T-cell (primary cell): Measurements from ENCODE around the gene ZNF225. TPM values are rescaled to one million over a fixed set of nuclear protein-coding genes. Genes with fewer than 3 reads are reported as not detected.

ENCODE experiments used
- ATAC-seq, 4 experiments: fragments of 200-7000 bp in 3 of 4; fragments of 150-1000 bp in 1 of 4; cut with Tn5 transposase; replicated peaks in 1 of 4; 1 replicate in 3 of 4; 2 replicates in 1 of 4; pipeline ENCODE4 v1.10.0; 2021; ENCODE audit warnings: moderate library complexity in 3 of 4, mild to moderate bottlenecking in 2 of 4, moderate number of reproducible peaks in 1 of 4
- CTCF ChIA-PET, 2 donors: fragments of 300-600 bp; sonication (Branson Sonifier 250); formaldehyde crosslinking; loops; one replicate each; lab custom pipeline; 2022; ENCODE audit warnings: antibody characterized with exemption in 2 of 2; lab: Charles Lee
- POLR2A ChIA-PET, 2 donors: fragments of 300-600 bp; sonication (Branson Sonifier 250); formaldehyde crosslinking; loops; one replicate each; lab custom pipeline; 2022; ENCODE audit warnings: antibody characterized with exemption in 2 of 2; lab: Charles Lee
- DNase-seq, 35 experiments: peaks; one replicate each; pipeline versions ENCODE4 v3.0.0 to v3.0.0-alpha.2; 2013 to 2023
- H3K27ac ChIP-seq: one replicate; pipeline ENCODE4 v1.5.1; 2013; ENCODE audit warnings: low read length
- H3K27me3 ChIP-seq, 2 experiments: replicated peaks in 1 of 2; 1 replicate in 1 of 2; 2 replicates in 1 of 2; pipeline versions ENCODE4 v1.6.1 to v1.7.0; 2013; ENCODE audit warnings: low read length in 1 of 2, mixed read lengths in 1 of 2; ENCODE audit not compliant: control insufficient read depth in 2 of 2, insufficient read depth in 2 of 2; ENCODE audit errors: extremely low read depth in 1 of 2
- H3K36me3 ChIP-seq, 2 donors: 1 replicate in 1 of 2; 2 replicates in 1 of 2; pipeline versions ENCODE4 v1.6.1 to v1.7.0; 2013; ENCODE audit warnings: low read length in 1 of 2; ENCODE audit not compliant: control insufficient read depth in 2 of 2, insufficient read depth in 1 of 2; ENCODE audit errors: extremely low read depth in 1 of 2
- H3K4me1 ChIP-seq, 2 experiments: 1 replicate in 1 of 2; 2 replicates in 1 of 2; pipeline versions ENCODE4 v1.6.1 to v1.7.0; 2013; ENCODE audit warnings: low read length in 2 of 2, mixed read lengths in 1 of 2; ENCODE audit not compliant: insufficient read depth in 2 of 2, control insufficient read depth in 1 of 2; ENCODE audit errors: extremely low read depth in 1 of 2
- H3K4me3 ChIP-seq, 2 donors: 1 replicate in 1 of 2; 2 replicates in 1 of 2; pipeline versions ENCODE4 v1.5.1 to v1.7.0; 2013; ENCODE audit warnings: mild to moderate bottlenecking in 2 of 2, low read length in 1 of 2, moderate library complexity in 1 of 2; ENCODE audit not compliant: control insufficient read depth in 1 of 2; ENCODE audit errors: extremely low read depth in 1 of 2
- H3K9me3 ChIP-seq: 2 replicates; pipeline ENCODE4 v1.7.0; 2013
- H3K27ac Mint-ChIP-seq, 2 donors: one replicate each; pipeline ENCODE4 v1.8.0; 2020 to 2021; ENCODE audit warnings: mild to moderate bottlenecking in 2 of 2, mixed read lengths in 2 of 2
- H3K27me3 Mint-ChIP-seq, 2 donors: one replicate each; pipeline ENCODE4 v1.8.0; 2021 to 2022; ENCODE audit warnings: mixed read lengths in 2 of 2
- H3K36me3 Mint-ChIP-seq: one replicate; pipeline ENCODE4 v1.8.0; 2021; ENCODE audit warnings: mixed read lengths
- H3K4me1 Mint-ChIP-seq, 3 donors: one replicate each; pipeline ENCODE4 v1.8.0; 2020 to 2022; ENCODE audit warnings: mixed read lengths in 3 of 3, mild to moderate bottlenecking in 1 of 3
- H3K4me3 Mint-ChIP-seq, 3 donors: one replicate each; pipeline ENCODE4 v1.8.0; 2020 to 2022; ENCODE audit warnings: mild to moderate bottlenecking in 3 of 3, mixed read lengths in 3 of 3, moderate library complexity in 3 of 3
- H3K9me3 Mint-ChIP-seq, 3 donors: one replicate each; pipeline ENCODE4 v1.8.0; 2020 to 2022; ENCODE audit warnings: mixed read lengths in 3 of 3
- WGBS: methylation state at CpG from one replicate; pipeline ENCODE4 v1.1.5; 2013; ENCODE audit warnings: missing lambda C conversion rate; ENCODE audit not compliant: insufficient coverage; 5-methylcytosine and 5-hydroxymethylcytosine counted together
- total RNA-seq, 35 experiments: library from RNA in 6 of 35; stranded (reverse) in 6 of 35; fragments of 120-200 nt in 1 of 35; gene quantifications; one replicate each; pipeline versions ENCODE4 v1.2.1 to v1.2.4 and lab custom pipeline; 2013 to 2026

Gene ZNF225
- total RNA-seq, 5 donors from 2014 or later (not counting 1 experiment from before 2014, with no cell fraction given) = 1.6 to 10.6 (median 9.8) TPM

DNA sequence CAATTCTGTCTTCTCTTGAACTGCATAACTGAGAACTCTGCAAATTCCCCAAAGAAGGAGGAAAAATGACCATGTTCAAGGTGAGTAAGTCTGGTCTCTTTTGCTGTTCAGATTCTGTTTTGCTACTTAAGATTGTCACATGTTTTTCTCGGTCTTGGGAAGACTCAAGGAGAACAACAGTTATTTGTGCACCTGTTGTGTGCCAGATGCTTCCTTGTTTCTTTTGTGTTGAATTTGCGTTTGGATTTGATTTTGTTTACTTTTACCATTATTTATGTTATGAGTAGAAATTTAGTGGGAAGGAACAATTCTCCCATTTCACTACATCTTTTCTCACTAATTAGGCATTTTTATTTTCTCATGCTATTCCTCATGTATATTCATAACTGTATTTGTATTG is 36.9 kb upstream of the ZNF225 start:
- Histone ChIP-seq H3K4me3 (no peak overlapping the region), H3K4me1 (peaks cover 5 to 18% of the 10 kb centered on the region in 2 experiments), H3K9me3 (no peaks in the 10 kb centered on the region), H3K27ac (no peak overlapping the region), H3K36me3 (peaks cover 3 to 16% of the 10 kb centered on the region in 2 donors), H3K27me3 (no peaks in the 10 kb centered on the region)
- ChIA-PET POLR2A (no interaction called here), CTCF (no interaction called here)
- no CpG with 5 or more reads among the region's 2 CpGs for WGBS
- Mint-ChIP-seq H3K4me1 (peaks cover 21 to 27% (median 24%) of the 10 kb centered on the region in 3 donors), H3K9me3 (peaks cover 3 to 10% (median 5%) of the 10 kb centered on the region in 3 donors), H3K4me3 (no peak overlapping the region), H3K27ac (no peak overlapping the region), H3K36me3 (peaks cover 38% of the 10 kb centered on the region), H3K27me3 (no peaks in the 10 kb centered on the region)
- DNase-seq = no peak
- no peak for ATAC-seq

DNA sequence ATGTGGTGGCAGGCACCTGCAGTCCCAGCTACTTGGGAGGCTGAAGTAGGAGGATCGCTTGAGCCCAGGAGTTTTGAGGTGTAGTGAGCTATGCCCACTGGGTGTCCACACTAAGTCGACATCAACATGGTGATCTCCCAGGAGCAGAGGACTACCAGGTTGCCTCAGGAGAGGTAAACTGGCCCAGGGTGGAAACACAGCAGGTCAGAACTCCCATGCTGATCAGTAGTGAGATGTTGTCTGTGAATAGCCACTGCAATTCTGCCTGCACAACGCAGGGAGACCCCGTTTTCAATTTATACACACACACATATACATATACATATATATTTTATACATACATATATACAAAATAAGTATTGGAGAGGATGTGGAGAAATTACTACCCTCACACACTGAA is 21.1 kb upstream of the ZNF225 start:
- Mint-ChIP-seq H3K9me3 (peaks cover 0 to 1% (median under 1%) of the 10 kb centered on the region in 3 donors), H3K27me3 (no peaks in the 10 kb centered on the region), H3K4me3 (peak overlapping the region in 1 of 3 donors; percentile 99), H3K4me1 (peaks cover 17 to 18% (median 17%) of the 10 kb centered on the region in 3 donors), H3K36me3 (peaks cover 12% of the 10 kb centered on the region), H3K27ac (no peak overlapping the region)
- Histone ChIP-seq H3K36me3 (peaks cover 0 to 5% of the 10 kb centered on the region in 2 donors), H3K9me3 (no peaks in the 10 kb centered on the region), H3K27ac (no peak overlapping the region), H3K4me3 (no peak overlapping the region), H3K4me1 (peaks cover 6 to 10% of the 10 kb centered on the region in 2 experiments), H3K27me3 (no peaks in the 10 kb centered on the region)
- WGBS = 83% methylated on average over 2 of the region's 4 CpGs
- POLR2A ChIA-PET = no interaction called here
- DNase-seq (no peak), ATAC-seq (no peak)
- CTCF ChIA-PET = no interaction called here

DNA sequence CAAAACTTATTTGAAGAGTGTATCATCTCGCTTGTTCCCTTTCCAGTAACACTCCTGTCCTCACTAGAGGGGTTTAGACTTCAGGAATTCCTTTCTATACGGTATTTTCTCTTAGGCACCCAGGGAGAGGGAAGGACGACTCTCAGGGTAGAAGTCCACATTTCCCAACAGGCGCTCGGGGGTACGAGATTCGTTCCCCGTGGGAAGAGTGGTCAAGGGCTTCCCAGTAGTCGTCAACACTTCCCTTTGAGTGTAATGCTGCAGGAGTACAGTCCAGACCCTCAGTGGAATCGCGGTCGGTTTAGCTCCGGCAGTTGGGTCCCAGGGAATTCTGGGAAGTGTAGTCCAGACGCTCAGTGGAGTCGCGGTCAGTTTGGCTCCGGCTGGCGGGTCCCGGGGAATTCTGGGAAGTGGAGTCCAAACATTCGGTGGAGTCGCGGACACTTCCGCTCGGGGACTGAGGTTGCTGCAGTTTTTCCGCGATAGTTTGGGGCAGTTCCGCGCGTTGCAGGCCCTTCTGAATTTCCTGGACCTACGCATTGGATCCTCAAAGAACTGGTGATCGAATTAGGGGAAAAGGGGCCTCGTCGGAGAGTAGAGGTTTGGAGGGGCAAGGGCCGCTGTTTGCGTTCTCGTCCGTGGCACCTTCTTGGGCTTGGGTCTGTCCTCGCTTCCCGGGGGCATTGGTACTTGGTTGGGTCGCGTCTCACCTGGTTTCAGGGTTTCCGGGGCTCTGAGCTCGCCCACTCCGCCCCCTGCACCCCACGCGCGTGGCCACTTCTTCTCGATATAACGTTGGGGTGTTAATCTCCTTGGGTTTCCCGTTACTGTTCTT is 19.1 kb upstream of the ZNF225 start, which contains the start of gene ZNF224:
ZNF224 (plus strand) TSS at position 431 of the 835 bp plus-strand sequence. CDS start 3,513 bp downstream, outside the sequence.
- Histone ChIP-seq H3K36me3 (peaks cover 0 to 20% of the 10 kb centered on the region in 2 donors), H3K27me3 (no peaks in the 10 kb centered on the region), H3K4me3 (peak within 1 kb of the TSS; percentile 83 to 96), H3K27ac (peak within 1 kb of the TSS; percentile 71), H3K9me3 (no peaks in the 10 kb centered on the region), H3K4me1 (peaks cover 6 to 10% of the 10 kb centered on the region in 2 experiments)
- Mint-ChIP-seq H3K27ac (peak within 1 kb of the TSS; percentile 70 to 96), H3K4me1 (peaks cover 26 to 30% (median 29%) of the 10 kb centered on the region in 3 donors), H3K4me3 (peak within 1 kb of the TSS; percentile 98 to 99 (median 98)), H3K36me3 (peaks cover 24% of the 10 kb centered on the region), H3K9me3 (peaks cover 0 to 5% (median 3%) of the 10 kb centered on the region in 3 donors), H3K27me3 (no peaks in the 10 kb centered on the region)
- peak; percentile 90 to 94 (median 90) for ATAC-seq
- ChIA-PET CTCF (interaction anchor here in 1 of 2 donors (1.4 to 1.7 kb wide), 2 partner anchors 405 to 426 kb away, joined by 3 to 4 read pairs; no protein-coding TSS in a partner anchor), POLR2A (no interaction called here)
- peak; percentile 61 to 89 (median 74) for DNase-seq
- under 1% methylated on average over 38 of the region's 50 CpGs for WGBS

DNA sequence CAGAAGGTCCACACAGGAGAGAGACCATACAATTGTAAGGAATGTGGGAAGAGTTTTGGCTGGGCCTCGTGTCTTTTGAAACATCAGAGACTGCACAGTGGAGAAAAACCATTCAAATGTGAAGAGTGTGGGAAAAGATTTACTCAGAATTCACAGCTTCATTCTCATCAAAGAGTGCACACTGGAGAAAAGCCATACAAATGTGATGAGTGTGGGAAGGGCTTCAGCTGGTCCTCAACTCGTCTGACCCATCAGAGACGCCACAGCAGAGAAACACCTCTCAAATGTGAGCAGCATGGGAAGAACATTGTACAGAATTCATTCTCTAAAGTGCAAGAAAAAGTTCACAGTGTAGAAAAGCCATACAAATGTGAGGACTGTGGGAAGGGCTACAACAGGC is 5.4 kb upstream of the ZNF225 start:
- POLR2A ChIA-PET = no interaction called here

DNA sequence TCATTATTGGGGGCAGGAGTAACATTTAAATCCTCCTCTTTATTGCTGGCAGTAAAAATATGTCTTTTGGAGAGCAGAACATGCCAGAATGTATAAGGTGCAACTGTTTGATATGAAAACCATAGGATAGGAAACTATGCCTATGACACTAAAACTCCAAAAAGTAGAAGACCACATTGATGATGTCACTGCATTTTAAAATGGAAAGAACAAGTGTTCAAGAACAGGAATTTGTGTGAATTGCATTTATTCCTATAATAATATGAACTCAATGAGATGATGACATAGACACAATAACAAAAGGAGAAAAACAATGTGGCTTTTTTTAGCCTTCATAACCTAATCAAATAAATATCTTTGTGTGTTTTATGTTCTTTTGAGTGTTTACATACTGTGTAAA is 3.7 kb upstream of the ZNF225 start:
- peaks cover 17 to 50% (median 42%) of the 10 kb centered on the region in 3 donors for H3K9me3 Mint-ChIP-seq
- Histone ChIP-seq H3K27ac (no peak overlapping the region), H3K4me3 (no peak overlapping the region), H3K27me3 (no peaks in the 10 kb centered on the region), H3K4me1 (peaks cover 6 to 19% of the 10 kb centered on the region in 2 experiments), H3K36me3 (peaks cover 6 to 13% of the 10 kb centered on the region in 2 donors), H3K9me3 (peaks cover 12% of the 10 kb centered on the region)
- H3K4me1 Mint-ChIP-seq = peaks cover 22 to 24% (median 23%) of the 10 kb centered on the region in 3 donors
- no peaks in the 10 kb centered on the region for H3K27me3 Mint-ChIP-seq
- no peak for DNase-seq
- ChIA-PET CTCF (no interaction called here), POLR2A (no interaction called here)
- no peak overlapping the region for H3K4me3 Mint-ChIP-seq
- H3K27ac Mint-ChIP-seq = no peak overlapping the region
- no peak for ATAC-seq
- H3K36me3 Mint-ChIP-seq = peaks cover 39% of the 10 kb centered on the region

More for the DNA sequence above, 5.4 kb upstream of the ZNF225 start:
- Mint-ChIP-seq H3K27ac (no peak overlapping the region), H3K27me3 (no peaks in the 10 kb centered on the region), H3K9me3 (peaks cover 20 to 62% (median 53%) of the 10 kb centered on the region in 3 donors), H3K4me1 (peaks cover 8 to 12% (median 10%) of the 10 kb centered on the region in 3 donors), H3K4me3 (no peak overlapping the region), H3K36me3 (peaks cover 56% of the 10 kb centered on the region)
- DNase-seq = no peak
- peaks cover 19% of the 10 kb centered on the region for H3K9me3 ChIP-seq
- peaks cover 6 to 8% of the 10 kb centered on the region in 2 experiments for H3K4me1 ChIP-seq
- no peak for ATAC-seq
- CTCF ChIA-PET = no interaction called here
- H3K27me3 ChIP-seq = no peaks in the 10 kb centered on the region
- WGBS = 100% methylated on average over 3 of the region's 3 CpGs
- H3K4me3 ChIP-seq = no peak overlapping the region
- peaks cover 6 to 28% of the 10 kb centered on the region in 2 donors for H3K36me3 ChIP-seq
- H3K27ac ChIP-seq = no peak overlapping the region

DNA sequence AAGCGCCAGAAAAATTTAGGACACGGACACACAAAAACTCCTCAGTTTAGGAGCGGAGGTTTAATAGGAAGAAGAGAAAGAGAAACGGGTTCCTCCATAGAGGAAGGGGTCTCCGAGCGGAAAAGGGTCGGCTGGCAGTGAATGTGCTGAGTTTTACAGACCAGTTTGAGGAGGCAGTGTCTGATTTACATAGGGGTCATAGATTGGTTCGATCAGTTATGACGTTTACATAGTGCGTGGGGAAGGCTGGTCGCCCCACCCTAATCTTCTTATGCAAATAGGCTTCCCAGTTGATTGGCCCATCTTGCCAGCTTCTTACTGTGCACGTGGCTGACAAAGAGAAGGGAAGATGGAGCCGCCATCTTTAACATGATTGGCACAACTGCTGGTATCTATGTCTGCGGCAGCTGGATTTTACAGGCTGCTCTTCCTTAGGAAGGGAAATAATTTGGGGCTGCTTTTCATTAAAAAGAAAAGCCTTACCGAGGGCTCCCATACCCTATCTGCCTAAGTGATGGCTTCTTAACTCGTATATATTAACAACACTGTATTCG is 1.2 kb upstream of the ZNF225 start:
- H3K9me3 ChIP-seq = peaks cover 4% of the 10 kb centered on the region
- no peak overlapping the region for H3K27ac ChIP-seq
- ChIA-PET POLR2A (interaction anchor here in 1 of 2 donors (0.7 kb wide), 1 partner anchor 16 kb away, joined by 3 read pairs; no protein-coding TSS in a partner anchor), CTCF (no interaction called here)
- Mint-ChIP-seq H3K9me3 (peaks cover 12 to 34% (median 28%) of the 10 kb centered on the region in 3 donors), H3K4me3 (peak overlapping the region; percentile 50 to 97 (median 71)), H3K36me3 (peaks cover 36% of the 10 kb centered on the region), H3K27me3 (no peaks in the 10 kb centered on the region), H3K27ac (no peak overlapping the region), H3K4me1 (peaks cover 35 to 38% (median 35%) of the 10 kb centered on the region in 3 donors)
- ATAC-seq (no peak), DNase-seq (peak in 1 of 35 experiments; percentile 4)
- peaks cover 6 to 21% of the 10 kb centered on the region in 2 experiments for H3K4me1 ChIP-seq
- no peaks in the 10 kb centered on the region for H3K27me3 ChIP-seq
- H3K4me3 ChIP-seq = no peak overlapping the region
- peaks cover 0 to 7% of the 10 kb centered on the region in 2 donors for H3K36me3 ChIP-seq
- WGBS = 44% methylated on average over 10 of the region's 17 CpGs
